Liver (tissue), 3 donors: ENCODE data around the gene VSIG10L2.

Experiments used
- HNF4G ChIP-seq: IDR thresholded peaks from 2 replicates; pipeline ENCODE4 v1.6.1; 2016; ENCODE audit warnings: antibody characterized with exemption
- RAD21 ChIP-seq, 2 donors: IDR thresholded peaks; 2 replicates each; pipeline ENCODE4 v1.6.1; 2016; ENCODE audit warnings: antibody characterized with exemption in 2 of 2, mild to moderate bottlenecking in 2 of 2
- TF ChIP-seq, protein P1 (sequence below): fragments of 150-350 bp; IDR thresholded peaks from 2 replicates; pipeline ENCODE4 v1.5.1; 2017; ENCODE audit warnings: improper control_type of control experiment, low read depth, low read length; ENCODE audit not compliant: missing input control
- donor health status: healthy.
- donor health status: healthy.

DNA sequence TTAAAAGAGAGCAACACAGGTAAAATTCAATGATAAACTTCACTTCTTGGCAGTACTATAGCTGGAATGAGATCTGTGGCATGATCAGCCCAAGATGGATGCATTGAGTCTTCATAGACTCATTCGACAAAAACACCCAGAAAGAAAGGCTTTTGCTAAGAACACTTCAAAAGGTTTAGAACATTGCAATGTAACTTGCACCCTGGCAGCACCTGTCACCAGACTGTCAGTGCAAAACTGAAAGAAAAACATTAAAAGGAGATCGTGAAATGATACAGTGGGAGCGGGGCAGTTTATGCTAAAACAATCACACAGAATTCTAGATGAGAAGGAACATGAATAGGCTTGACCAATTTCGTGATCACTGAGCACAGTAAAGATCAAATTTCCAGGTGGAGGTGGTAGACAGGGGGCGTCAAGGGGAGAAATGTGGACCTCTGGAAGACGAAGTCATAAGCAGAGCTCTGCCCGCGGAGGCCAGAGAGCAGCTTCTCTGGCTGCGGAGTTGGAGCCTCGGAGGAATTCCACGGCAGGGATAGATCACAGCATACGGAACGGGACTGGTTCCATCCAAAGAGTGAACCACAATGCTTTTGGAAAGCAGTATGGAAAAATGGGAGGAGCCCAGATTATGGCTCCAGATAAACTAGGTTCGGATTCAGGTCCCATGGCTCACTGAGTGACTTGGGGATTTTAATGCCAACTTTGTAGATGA, 11.9 kb downstream of the VSIG10L2 start:
- TF ChIP-seq HNF4G (no peak), RAD21 (IDR thresholded peaks at IDR 0.05) (no peak)
- TF ChIP-seq, protein P1, sequence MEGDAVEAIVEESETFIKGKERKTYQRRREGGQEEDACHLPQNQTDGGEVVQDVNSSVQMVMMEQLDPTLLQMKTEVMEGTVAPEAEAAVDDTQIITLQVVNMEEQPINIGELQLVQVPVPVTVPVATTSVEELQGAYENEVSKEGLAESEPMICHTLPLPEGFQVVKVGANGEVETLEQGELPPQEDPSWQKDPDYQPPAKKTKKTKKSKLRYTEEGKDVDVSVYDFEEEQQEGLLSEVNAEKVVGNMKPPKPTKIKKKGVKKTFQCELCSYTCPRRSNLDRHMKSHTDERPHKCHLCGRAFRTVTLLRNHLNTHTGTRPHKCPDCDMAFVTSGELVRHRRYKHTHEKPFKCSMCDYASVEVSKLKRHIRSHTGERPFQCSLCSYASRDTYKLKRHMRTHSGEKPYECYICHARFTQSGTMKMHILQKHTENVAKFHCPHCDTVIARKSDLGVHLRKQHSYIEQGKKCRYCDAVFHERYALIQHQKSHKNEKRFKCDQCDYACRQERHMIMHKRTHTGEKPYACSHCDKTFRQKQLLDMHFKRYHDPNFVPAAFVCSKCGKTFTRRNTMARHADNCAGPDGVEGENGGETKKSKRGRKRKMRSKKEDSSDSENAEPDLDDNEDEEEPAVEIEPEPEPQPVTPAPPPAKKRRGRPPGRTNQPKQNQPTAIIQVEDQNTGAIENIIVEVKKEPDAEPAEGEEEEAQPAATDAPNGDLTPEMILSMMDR = no peak
